ENCODE data around the gene TBC1D14.

TBC1D14 gene

GRCh38 chr4:7073526-7074390 lies 164.1 kb downstream of the TBC1D14 start:
- Histone ChIP-seq H3K4me3 (ENCODE audit: low read length, poor library complexity, severe bottlenecking) (no peak overlapping the region), H3K4me1 (ENCODE audit: insufficient read depth, low read length, poor library complexity, severe bottlenecking) (peaks cover 3% of the 10 kb centered on the region), H3K9me2 (replicated peaks; ENCODE audit: low read depth, low read length) (no peaks in the 10 kb centered on the region), H4K20me1 (ENCODE audit: insufficient read depth, low read length, poor library complexity, severe bottlenecking) (no peaks in the 10 kb centered on the region), H3K9me3 (ENCODE audit: insufficient read depth, low read depth, low read length) (no peaks in the 10 kb centered on the region), H3F3A (ENCODE audit: low read depth) (no peaks in the 10 kb centered on the region), H2AFZ (ENCODE audit: low read length) (no peak overlapping the region), H3K36me3 (ENCODE audit: insufficient read depth, low read length) (no peaks in the 10 kb centered on the region), H3K27me3 (ENCODE audit: insufficient read depth, low read length, poor library complexity, severe bottlenecking) (no peaks in the 10 kb centered on the region), H3K4me2 (ENCODE audit: low read depth, low read length, poor library complexity, severe bottlenecking) (no peak overlapping the region), H3K9ac (ENCODE audit: low read depth, low read length, poor library complexity, severe bottlenecking) (no peak overlapping the region), H3K79me2 (ENCODE audit: insufficient read depth, low read length) (no peaks in the 10 kb centered on the region)
- TF ChIP-seq CTCF (conservative IDR thresholded peaks at IDR 0.05; ENCODE audit: low read length), result no peak
- no peak for TF ChIP-seq EZH2phosphoT487 (IDR thresholded peaks at IDR 0.05; ENCODE audit: borderline replicate concordance)

- Histone ChIP-seq H2AFZ (ENCODE audit: low read length) (no peak overlapping the region), H3F3A (ENCODE audit: low read depth) (no peaks in the 10 kb centered on the region), H3K9me2 (replicated peaks; ENCODE audit: low read depth, low read length) (no peaks in the 10 kb centered on the region), H3K4me3 (ENCODE audit: low read length, poor library complexity, severe bottlenecking) (no peak overlapping the region), H3K27me3 (ENCODE audit: insufficient read depth, low read length, poor library complexity, severe bottlenecking) (no peaks in the 10 kb centered on the region), H3K9me3 (ENCODE audit: insufficient read depth, low read depth, low read length) (no peaks in the 10 kb centered on the region), H3K9ac (ENCODE audit: low read depth, low read length, poor library complexity, severe bottlenecking) (no peak overlapping the region), H3K79me2 (ENCODE audit: insufficient read depth, low read length) (no peaks in the 10 kb centered on the region), H4K20me1 (ENCODE audit: insufficient read depth, low read length, poor library complexity, severe bottlenecking) (no peaks in the 10 kb centered on the region), H3K36me3 (ENCODE audit: insufficient read depth, low read length) (no peaks in the 10 kb centered on the region), H3K4me1 (ENCODE audit: insufficient read depth, low read length, poor library complexity, severe bottlenecking) (peaks cover 3% of the 10 kb centered on the region), H3K4me2 (ENCODE audit: low read depth, low read length, poor library complexity, severe bottlenecking) (no peak overlapping the region)
- TF ChIP-seq CTCF (conservative IDR thresholded peaks at IDR 0.05; ENCODE audit: low read length) (no peak), EZH2phosphoT487 (IDR thresholded peaks at IDR 0.05; ENCODE audit: borderline replicate concordance) (no peak)
Observed at GRCh38 chr4:7074426-7074825, 164.8 kb downstream of the TBC1D14 start.

GRCh38 chr4:7075962-7076695 lies 166.5 kb downstream of the TBC1D14 start:
- TF ChIP-seq EZH2phosphoT487 (IDR thresholded peaks at IDR 0.05; ENCODE audit: borderline replicate concordance) (no peak), CTCF (conservative IDR thresholded peaks at IDR 0.05; ENCODE audit: low read length) (no peak)
- no peaks in the 10 kb centered on the region for H3K79me2 ChIP-seq (ENCODE audit: insufficient read depth, low read length)
- no peak overlapping the region for H3K4me2 ChIP-seq (ENCODE audit: low read depth, low read length, poor library complexity, severe bottlenecking)
- no peaks in the 10 kb centered on the region for H4K20me1 ChIP-seq (ENCODE audit: insufficient read depth, low read length, poor library complexity, severe bottlenecking)
- no peak overlapping the region for H2AFZ ChIP-seq (ENCODE audit: low read length)
- H3K9me3 ChIP-seq (ENCODE audit: insufficient read depth, low read depth, low read length), result no peaks in the 10 kb centered on the region
- H3K36me3 ChIP-seq (ENCODE audit: insufficient read depth, low read length), result no peaks in the 10 kb centered on the region
- H3F3A ChIP-seq (ENCODE audit: low read depth), result no peaks in the 10 kb centered on the region
- H3K4me3 ChIP-seq (ENCODE audit: low read length, poor library complexity, severe bottlenecking), result no peak overlapping the region
- no peaks in the 10 kb centered on the region for H3K27me3 ChIP-seq (ENCODE audit: insufficient read depth, low read length, poor library complexity, severe bottlenecking)
- no peaks in the 10 kb centered on the region for H3K4me1 ChIP-seq (ENCODE audit: insufficient read depth, low read length, poor library complexity, severe bottlenecking)
- H3K9ac ChIP-seq (ENCODE audit: low read depth, low read length, poor library complexity, severe bottlenecking), result no peak overlapping the region
- H3K9me2 ChIP-seq (replicated peaks; ENCODE audit: low read depth, low read length), result no peaks in the 10 kb centered on the region

Measured in Loucy (cell line).